K562 (cell line): ENCODE measurements around the gene CITED2. TPM values are rescaled to one million over a fixed set of nuclear protein-coding genes. Genes with fewer than 3 reads are reported as not detected.

Source experiments
- ASH1L ChIP-seq: fragments of 450-650 bp; IDR thresholded peaks from 2 replicates; pipeline ENCODE4 v1.6.1; 2018; ENCODE audit warnings: borderline replicate concordance, mild to moderate bottlenecking, low read depth; ENCODE audit not compliant: partially characterized antibody
- EGR1 ChIP-seq: fragments of 450-650 bp; conservative IDR thresholded peaks from 2 replicates; pipeline ENCODE4 v1.6.1; 2017; ENCODE audit warnings: mild to moderate bottlenecking
- ETV1 ChIP-seq: fragments of 450-650 bp; conservative IDR thresholded peaks from 2 replicates; pipeline ENCODE4 v1.6.1; 2016; ENCODE audit warnings: missing genetic modification characterization, control low read depth, low read depth, missing compliant biosample characterization
- FOXM1 ChIP-seq, 2 experiments: fragments of 450-650 bp in 1 of 2; sonication (generic) in 1 of 2; formaldehyde crosslinking in 1 of 2; IDR thresholded peaks; 2 replicates each; pipeline versions ENCODE4 v1.6.1 to v1.9.0; 2017 to 2022; ENCODE audit warnings: low read depth in 2 of 2, mild to moderate bottlenecking in 2 of 2, missing genetic modification reagents in 1 of 2, moderate library complexity in 1 of 2
- KLF1 ChIP-seq: fragments of 450-650 bp; IDR thresholded peaks from 2 replicates; pipeline ENCODE4 v1.6.1; 2016; ENCODE audit warnings: missing genetic modification characterization, missing compliant biosample characterization
- MTA2 ChIP-seq: fragments of 450-650 bp; IDR thresholded peaks from 2 replicates; pipeline ENCODE4 v1.6.1; 2016; ENCODE audit warnings: low read depth
- MXI1 ChIP-seq: IDR thresholded peaks from 2 replicates; pipeline ENCODE4 v1.6.1; 2011; ENCODE audit warnings: low read depth, mild to moderate bottlenecking, improper control_type of control experiment, low read length
- MYC ChIP-seq, 2 experiments: fragments of 250-450 bp in 1 of 2; sonication (Bioruptor Pico) in 1 of 2; IDR thresholded peaks; 2 replicates each; pipeline versions ENCODE4 v1.5.1 to v1.6.1; 2012 to 2021; ENCODE audit warnings: low read depth in 2 of 2, borderline replicate concordance in 1 of 2, improper control_type of control experiment in 1 of 2, low read length in 1 of 2, mild to moderate bottlenecking in 1 of 2, moderate library complexity in 1 of 2
- NR1H2 ChIP-seq: sonication (generic); formaldehyde crosslinking; IDR thresholded peaks from 2 replicates; pipeline ENCODE4 v1.4.0; 2020; ENCODE audit warnings: mild to moderate bottlenecking, missing genetic modification reagents
- PCBP2 ChIP-seq: fragments of 200-400 bp; formaldehyde crosslinking; IDR thresholded peaks from 2 replicates; pipeline ENCODE4 v1.6.1; 2018; ENCODE audit warnings: low read length, low read depth, mild to moderate bottlenecking, moderate library complexity; ENCODE audit not compliant: poor library complexity, severe bottlenecking
- PHF8 ChIP-seq: fragments of 200-600 bp; sonication (generic); IDR thresholded peaks from 2 replicates; pipeline ENCODE4 v1.6.1; 2012; ENCODE audit warnings: mixed run types, mild to moderate bottlenecking, inconsistent platforms, low read length, moderate library complexity, borderline replicate concordance
- PPARD ChIP-seq: fragments of 250-450 bp; sonication (Bioruptor Pico); IDR thresholded peaks from 2 replicates; pipeline ENCODE4 v1.8.0; 2022; ENCODE audit warnings: inconsistent platforms, mild to moderate bottlenecking, moderate library complexity
- TCF15 ChIP-seq: fragments of 250-450 bp; sonication (Bioruptor Pico); IDR thresholded peaks from 2 replicates; pipeline ENCODE4 v1.8.0; 2022; ENCODE audit warnings: moderate library complexity, mild to moderate bottlenecking, inconsistent platforms
- XRCC3 ChIP-seq: fragments of 450-650 bp; IDR thresholded peaks from 2 replicates; pipeline ENCODE4 v1.6.1; 2017; ENCODE audit warnings: mild to moderate bottlenecking, moderate library complexity
- ZNF224 ChIP-seq: sonication (generic); formaldehyde crosslinking; IDR thresholded peaks from 2 replicates; pipeline ENCODE4 v1.8.0; 2022; ENCODE audit warnings: mild to moderate bottlenecking, missing genetic modification reagents
- ZNF24 ChIP-seq: fragments of 450-650 bp; IDR thresholded peaks from 2 replicates; pipeline ENCODE4 v1.6.1; 2016
- polyA plus RNA-seq, 8 experiments: library from polyadenylated mRNA; depleted of rRNA in 4 of 8; stranded (reverse) in 5 of 8; unstranded in 3 of 8; fragments of >200 nt; fragmentation: Nextera tagmentation in 2 of 8; fragmentation: Illumina TruSeq in 1 of 8; extraction: Ambion mirVana in 2 of 8; extraction: Trizol in 1 of 8; gene quantifications; 2 replicates each; pipeline versions ENCODE4 v1.2.1 to v1.2.3, GENCODE V29; 2011 to 2014; ENCODE audit warnings: inconsistent platforms in 1 of 8, missing spikeins in 1 of 8
- total RNA-seq, 7 experiments: library from RNA; depleted of rRNA in 6 of 7; stranded (reverse); fragments of >200 nt in 6 of 7; fragmentation: Illumina TruSeq in 2 of 7; extraction: Trizol in 2 of 7; gene quantifications; 2 replicates each; pipeline versions ENCODE4 v1.2.1 to v1.2.3, GENCODE V29; 2011 to 2021; ENCODE audit warnings: low replicate concordance in 1 of 7
- TF ChIP-seq, protein P1 (sequence below): fragments of 450-650 bp; formaldehyde crosslinking; IDR thresholded peaks from 2 replicates; pipeline ENCODE4 v1.4.0; 2022; ENCODE audit warnings: missing genetic modification characterization
- TF ChIP-seq, protein P2 (sequence below): fragments of 250-450 bp; sonication (Bioruptor Pico); IDR thresholded peaks from 2 replicates; pipeline ENCODE4 v1.5.0; 2022; ENCODE audit warnings: mild to moderate bottlenecking
- TF ChIP-seq, protein P3 (sequence below): fragments of 250-450 bp; sonication (Bioruptor Pico); IDR thresholded peaks from 2 replicates; pipeline ENCODE4 v1.5.0; 2020; ENCODE audit warnings: mild to moderate bottlenecking
- TF ChIP-seq, protein P4 (sequence below): sonication (generic); formaldehyde crosslinking; IDR thresholded peaks from 2 replicates; pipeline ENCODE4 v1.8.1; 2022; ENCODE audit warnings: missing genetic modification reagents

CITED2 gene
- total and polyA plus RNA-seq, 9 of the 15 experiments (the other 6 are each of a cell fraction or from before 2014, with no cell fraction given): 0.21 to 86.1 (median 17.5) TPM

DNA sequence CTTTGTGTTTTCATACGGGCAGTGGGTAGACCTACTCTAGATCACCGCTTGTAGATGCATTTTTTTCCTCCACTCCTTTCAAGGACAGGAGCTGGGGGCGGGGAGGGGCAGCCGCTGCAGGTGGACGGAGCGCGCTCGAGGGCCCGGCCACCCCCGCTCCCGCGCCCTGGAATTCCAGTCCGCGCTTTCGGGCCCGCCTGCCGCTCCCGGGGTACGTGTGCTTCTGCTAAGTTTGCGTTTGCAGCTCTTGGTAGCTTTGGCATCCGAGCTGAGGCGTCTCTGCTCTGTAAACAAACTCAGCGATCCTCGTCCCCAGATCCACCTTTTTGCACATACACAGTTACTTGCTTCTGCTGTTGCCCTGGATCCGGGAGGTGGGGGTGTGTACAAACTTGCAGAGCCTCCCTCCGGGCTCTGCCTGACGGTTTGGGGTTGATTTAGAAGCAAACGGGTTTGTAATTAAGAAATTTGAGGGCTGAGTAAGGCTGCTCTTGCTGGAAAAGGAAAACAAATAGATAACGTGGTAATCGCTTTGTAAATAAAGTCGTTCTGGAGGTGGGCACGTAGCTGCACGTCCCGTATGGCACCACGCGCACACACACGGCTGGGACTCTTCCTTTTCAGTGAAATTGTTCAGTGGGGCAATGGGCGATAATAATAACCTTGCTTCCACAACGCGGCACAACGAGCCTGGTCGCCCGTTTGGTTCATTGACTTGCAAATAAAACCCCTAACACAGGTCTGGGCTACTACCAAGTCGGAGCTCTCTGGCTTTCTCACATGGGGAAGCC lies 973 bp upstream of the CITED2 start (continued):
- TF ChIP-seq, protein P1, sequence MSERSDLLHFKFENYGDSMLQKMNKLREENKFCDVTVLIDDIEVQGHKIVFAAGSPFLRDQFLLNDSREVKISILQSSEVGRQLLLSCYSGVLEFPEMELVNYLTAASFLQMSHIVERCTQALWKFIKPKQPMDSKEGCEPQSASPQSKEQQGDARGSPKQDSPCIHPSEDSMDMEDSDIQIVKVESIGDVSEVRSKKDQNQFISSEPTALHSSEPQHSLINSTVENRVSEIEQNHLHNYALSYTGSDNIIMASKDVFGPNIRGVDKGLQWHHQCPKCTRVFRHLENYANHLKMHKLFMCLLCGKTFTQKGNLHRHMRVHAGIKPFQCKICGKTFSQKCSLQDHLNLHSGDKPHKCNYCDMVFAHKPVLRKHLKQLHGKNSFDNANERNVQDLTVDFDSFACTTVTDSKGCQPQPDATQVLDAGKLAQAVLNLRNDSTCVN: no peak
- TF ChIP-seq ZNF224 (CRISPR knock-in tag) (no peak), PPARD (CRISPR knock-in tag) (no peak), MYC (IDR thresholded peaks at IDR 0.05; ENCODE audit: low read depth, low read length) (peak; percentile 86; the same call in 1 of the 2 replicates), MYC (CRISPR knock-in tag; IDR thresholded peaks at IDR 0.05; ENCODE audit: borderline replicate concordance, low read depth) (no peak), PCBP2 (no peak), ASH1L (no peak), EGR1 (peak; percentile 60), MXI1 (no peak), FOXM1 (IDR thresholded peaks at IDR 0.05; ENCODE audit: low read depth) (peak; percentile 89), FOXM1 (CRISPR knock-in tag; IDR thresholded peaks at IDR 0.05; ENCODE audit: low read depth) (peak; percentile 78; the same call in 1 of the 2 replicates), XRCC3 (no peak), KLF1 (tag) (no peak), PHF8 (peak; percentile 36; the same call in 1 of the 2 replicates), TCF15 (CRISPR knock-in tag) (0 out of 2 replicates have a peak, but pooled peaks have one; percentile 71), ZNF24 (peak; percentile 75), NR1H2 (CRISPR knock-in tag) (0 out of 2 replicates have a peak, but pooled peaks have one; percentile 26), ETV1 (tag) (no peak), MTA2 (peak; percentile 16; the same call in 1 of the 2 replicates)
- TF ChIP-seq, protein P2, sequence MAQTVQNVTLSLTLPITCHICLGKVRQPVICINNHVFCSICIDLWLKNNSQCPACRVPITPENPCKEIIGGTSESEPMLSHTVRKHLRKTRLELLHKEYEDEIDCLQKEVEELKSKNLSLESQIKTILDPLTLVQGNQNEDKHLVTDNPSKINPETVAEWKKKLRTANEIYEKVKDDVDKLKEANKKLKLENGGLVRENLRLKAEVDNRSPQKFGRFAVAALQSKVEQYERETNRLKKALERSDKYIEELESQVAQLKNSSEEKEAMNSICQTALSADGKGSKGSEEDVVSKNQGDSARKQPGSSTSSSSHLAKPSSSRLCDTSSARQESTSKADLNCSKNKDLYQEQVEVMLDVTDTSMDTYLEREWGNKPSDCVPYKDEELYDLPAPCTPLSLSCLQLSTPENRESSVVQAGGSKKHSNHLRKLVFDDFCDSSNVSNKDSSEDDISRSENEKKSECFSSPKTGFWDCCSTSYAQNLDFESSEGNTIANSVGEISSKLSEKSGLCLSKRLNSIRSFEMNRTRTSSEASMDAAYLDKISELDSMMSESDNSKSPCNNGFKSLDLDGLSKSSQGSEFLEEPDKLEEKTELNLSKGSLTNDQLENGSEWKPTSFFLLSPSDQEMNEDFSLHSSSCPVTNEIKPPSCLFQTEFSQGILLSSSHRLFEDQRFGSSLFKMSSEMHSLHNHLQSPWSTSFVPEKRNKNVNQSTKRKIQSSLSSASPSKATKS: 0 out of 2 replicates have a peak, but pooled peaks have one; percentile 30
- TF ChIP-seq, protein P3, sequence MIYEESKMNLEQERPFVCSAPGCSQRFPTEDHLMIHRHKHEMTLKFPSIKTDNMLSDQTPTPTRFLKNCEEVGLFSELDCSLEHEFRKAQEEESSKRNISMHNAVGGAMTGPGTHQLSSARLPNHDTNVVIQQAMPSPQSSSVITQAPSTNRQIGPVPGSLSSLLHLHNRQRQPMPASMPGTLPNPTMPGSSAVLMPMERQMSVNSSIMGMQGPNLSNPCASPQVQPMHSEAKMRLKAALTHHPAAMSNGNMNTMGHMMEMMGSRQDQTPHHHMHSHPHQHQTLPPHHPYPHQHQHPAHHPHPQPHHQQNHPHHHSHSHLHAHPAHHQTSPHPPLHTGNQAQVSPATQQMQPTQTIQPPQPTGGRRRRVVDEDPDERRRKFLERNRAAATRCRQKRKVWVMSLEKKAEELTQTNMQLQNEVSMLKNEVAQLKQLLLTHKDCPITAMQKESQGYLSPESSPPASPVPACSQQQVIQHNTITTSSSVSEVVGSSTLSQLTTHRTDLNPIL (CRISPR knock-in tag): no peak
- TF ChIP-seq, protein P4, sequence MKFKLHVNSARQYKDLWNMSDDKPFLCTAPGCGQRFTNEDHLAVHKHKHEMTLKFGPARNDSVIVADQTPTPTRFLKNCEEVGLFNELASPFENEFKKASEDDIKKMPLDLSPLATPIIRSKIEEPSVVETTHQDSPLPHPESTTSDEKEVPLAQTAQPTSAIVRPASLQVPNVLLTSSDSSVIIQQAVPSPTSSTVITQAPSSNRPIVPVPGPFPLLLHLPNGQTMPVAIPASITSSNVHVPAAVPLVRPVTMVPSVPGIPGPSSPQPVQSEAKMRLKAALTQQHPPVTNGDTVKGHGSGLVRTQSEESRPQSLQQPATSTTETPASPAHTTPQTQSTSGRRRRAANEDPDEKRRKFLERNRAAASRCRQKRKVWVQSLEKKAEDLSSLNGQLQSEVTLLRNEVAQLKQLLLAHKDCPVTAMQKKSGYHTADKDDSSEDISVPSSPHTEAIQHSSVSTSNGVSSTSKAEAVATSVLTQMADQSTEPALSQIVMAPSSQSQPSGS: no peak
